ENCODE data around the gene MOB3B. TPM values are rescaled to one million over a fixed set of nuclear protein-coding genes. Genes with fewer than 3 reads are reported as not detected.

MOB3B gene
- total RNA-seq, 1 donor: under 0.01 TPM

DNA sequence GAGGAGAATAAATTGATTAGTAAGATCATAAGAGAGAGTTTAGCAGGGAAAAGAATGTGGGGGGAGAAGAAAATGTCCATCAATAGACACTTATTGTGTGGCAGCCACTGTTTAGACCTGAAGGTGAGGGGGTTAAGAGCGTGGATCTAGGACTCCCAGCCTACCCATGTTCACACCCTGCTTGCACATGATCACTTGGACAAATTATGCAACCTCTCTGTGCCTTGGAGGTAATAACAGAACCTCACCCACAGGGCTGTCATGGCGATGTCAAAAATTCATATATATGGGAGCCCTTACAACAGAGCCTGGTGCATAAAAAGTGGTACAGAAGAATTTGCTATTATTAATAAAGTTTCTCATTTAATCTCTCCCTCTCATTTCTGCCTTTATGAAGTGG lies 146.6 kb downstream of the MOB3B start:
- Histone ChIP-seq H3K4me2 (ENCODE audit: insufficient read depth, low read length) (no peak overlapping the region), H3K4me1 (ENCODE audit: insufficient read depth, low read length) (no peaks in the 10 kb centered on the region), H3K9me3 (ENCODE audit: low read depth, low read length) (no peaks in the 10 kb centered on the region), H3K4me3 (ENCODE audit: insufficient read depth, low read length) (no peak overlapping the region), H3K27me3 (ENCODE audit: insufficient read depth, low read length) (peaks cover 3% of the 10 kb centered on the region), H3K36me3 (ENCODE audit: insufficient read depth, low read length) (no peaks in the 10 kb centered on the region), H3K27ac (ENCODE audit: low read depth, low read length) (no peak overlapping the region), H3K79me2 (ENCODE audit: insufficient read depth, low read length) (no peaks in the 10 kb centered on the region), H2AFZ (ENCODE audit: low read length) (no peak overlapping the region), H4K20me1 (ENCODE audit: insufficient read depth, low read length) (no peaks in the 10 kb centered on the region)
- TF ChIP-seq, protein P1, sequence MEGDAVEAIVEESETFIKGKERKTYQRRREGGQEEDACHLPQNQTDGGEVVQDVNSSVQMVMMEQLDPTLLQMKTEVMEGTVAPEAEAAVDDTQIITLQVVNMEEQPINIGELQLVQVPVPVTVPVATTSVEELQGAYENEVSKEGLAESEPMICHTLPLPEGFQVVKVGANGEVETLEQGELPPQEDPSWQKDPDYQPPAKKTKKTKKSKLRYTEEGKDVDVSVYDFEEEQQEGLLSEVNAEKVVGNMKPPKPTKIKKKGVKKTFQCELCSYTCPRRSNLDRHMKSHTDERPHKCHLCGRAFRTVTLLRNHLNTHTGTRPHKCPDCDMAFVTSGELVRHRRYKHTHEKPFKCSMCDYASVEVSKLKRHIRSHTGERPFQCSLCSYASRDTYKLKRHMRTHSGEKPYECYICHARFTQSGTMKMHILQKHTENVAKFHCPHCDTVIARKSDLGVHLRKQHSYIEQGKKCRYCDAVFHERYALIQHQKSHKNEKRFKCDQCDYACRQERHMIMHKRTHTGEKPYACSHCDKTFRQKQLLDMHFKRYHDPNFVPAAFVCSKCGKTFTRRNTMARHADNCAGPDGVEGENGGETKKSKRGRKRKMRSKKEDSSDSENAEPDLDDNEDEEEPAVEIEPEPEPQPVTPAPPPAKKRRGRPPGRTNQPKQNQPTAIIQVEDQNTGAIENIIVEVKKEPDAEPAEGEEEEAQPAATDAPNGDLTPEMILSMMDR (IDR thresholded peaks at IDR 0.05; ENCODE audit: extremely low read depth, low read depth, low read length): no peak
- no peak for DNase-seq (ENCODE audit: insufficient read length, low spot score, missing footprints)

DNA sequence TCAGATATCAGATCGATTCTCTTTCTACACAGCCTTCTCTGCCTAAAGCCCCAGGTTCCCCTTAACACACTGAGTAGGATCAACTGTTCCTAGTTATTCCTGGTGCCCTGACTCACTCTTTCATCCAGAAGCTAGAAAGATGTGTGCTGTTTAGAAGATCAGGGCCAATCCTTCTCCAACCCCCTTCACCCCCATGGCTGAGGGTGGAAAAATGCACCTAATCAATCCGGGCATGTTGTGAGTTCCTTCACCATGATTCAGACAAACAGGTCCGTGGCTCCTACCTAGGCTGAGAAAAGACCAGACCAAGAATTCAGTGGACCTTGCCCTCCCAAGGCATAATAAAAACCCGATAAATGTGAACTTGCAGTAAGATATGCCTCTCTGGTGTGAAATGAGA lies 147.3 kb downstream of the MOB3B start:
- peaks cover 3% of the 10 kb centered on the region for H3K27me3 ChIP-seq (ENCODE audit: insufficient read depth, low read length)
- H3K4me1 ChIP-seq (ENCODE audit: insufficient read depth, low read length): no peaks in the 10 kb centered on the region
- H4K20me1 ChIP-seq (ENCODE audit: insufficient read depth, low read length): no peaks in the 10 kb centered on the region
- H3K4me2 ChIP-seq (ENCODE audit: insufficient read depth, low read length): no peak overlapping the region
- H3K27ac ChIP-seq (ENCODE audit: low read depth, low read length): no peak overlapping the region
- TF ChIP-seq, protein P1 (IDR thresholded peaks at IDR 0.05; ENCODE audit: extremely low read depth, low read depth, low read length): no peak
- no peaks in the 10 kb centered on the region for H3K79me2 ChIP-seq (ENCODE audit: insufficient read depth, low read length)
- H3K36me3 ChIP-seq (ENCODE audit: insufficient read depth, low read length): no peaks in the 10 kb centered on the region
- no peaks in the 10 kb centered on the region for H3K9me3 ChIP-seq (ENCODE audit: low read depth, low read length)
- H2AFZ ChIP-seq (ENCODE audit: low read length): no peak overlapping the region
- no peak overlapping the region for H3K4me3 ChIP-seq (ENCODE audit: insufficient read depth, low read length)
- no peak for DNase-seq (ENCODE audit: insufficient read length, low spot score, missing footprints)

DNA sequence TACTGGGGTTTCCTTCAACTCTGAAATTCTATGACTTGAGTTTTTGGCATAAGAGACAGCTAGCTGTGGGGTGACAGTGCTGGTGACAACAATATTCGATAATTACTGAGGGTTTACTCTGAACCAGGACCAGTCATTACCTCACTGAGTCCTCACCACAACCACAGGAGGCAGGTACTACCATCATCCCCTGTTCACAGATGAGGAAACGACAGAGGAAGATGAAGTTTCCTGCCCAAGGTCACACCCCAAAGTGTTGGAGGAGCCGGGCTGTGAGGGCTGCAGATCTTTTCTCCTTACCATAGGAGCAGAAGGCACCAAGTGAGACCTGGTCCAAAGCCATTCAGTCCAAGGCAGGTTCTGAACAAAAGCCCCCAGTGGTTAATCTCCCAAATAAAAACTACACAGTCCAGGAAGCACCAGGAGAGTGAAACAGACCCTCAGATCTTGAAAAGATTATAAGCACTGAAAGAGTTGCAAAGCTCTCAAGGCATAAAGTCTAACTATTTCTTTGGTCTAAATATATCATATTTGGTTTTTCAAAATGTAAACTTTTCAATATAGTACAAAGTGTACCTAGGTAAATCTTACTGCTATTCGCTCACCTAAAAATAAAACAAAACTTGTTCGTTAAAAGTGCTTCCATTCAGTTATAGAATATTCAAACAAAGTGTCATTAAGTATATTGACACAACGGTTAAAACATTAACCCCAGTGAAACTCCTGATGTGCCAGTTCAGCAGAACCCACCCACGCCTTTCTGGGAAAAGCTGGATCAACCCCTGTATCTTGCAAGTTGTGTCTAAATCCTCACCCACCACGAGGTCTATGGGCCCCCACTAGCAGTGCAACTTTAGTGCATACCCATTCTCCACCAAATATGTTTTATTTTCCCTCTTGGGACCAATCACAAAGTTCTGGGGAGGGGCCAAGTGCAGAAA lies 150.0 kb downstream of the MOB3B start:
- Histone ChIP-seq H3K27me3 (ENCODE audit: insufficient read depth, low read length) (no peaks in the 10 kb centered on the region), H3K79me2 (ENCODE audit: insufficient read depth, low read length) (no peaks in the 10 kb centered on the region), H3K36me3 (ENCODE audit: insufficient read depth, low read length) (no peaks in the 10 kb centered on the region), H3K4me2 (ENCODE audit: insufficient read depth, low read length) (no peak overlapping the region), H3K27ac (ENCODE audit: low read depth, low read length) (no peak overlapping the region), H2AFZ (ENCODE audit: low read length) (no peak overlapping the region), H3K4me3 (ENCODE audit: insufficient read depth, low read length) (no peak overlapping the region), H3K4me1 (ENCODE audit: insufficient read depth, low read length) (no peaks in the 10 kb centered on the region), H4K20me1 (ENCODE audit: insufficient read depth, low read length) (no peaks in the 10 kb centered on the region), H3K9me3 (ENCODE audit: low read depth, low read length) (no peaks in the 10 kb centered on the region)
- TF ChIP-seq, protein P1 (IDR thresholded peaks at IDR 0.05; ENCODE audit: extremely low read depth, low read depth, low read length): no peak
- no peak for DNase-seq (ENCODE audit: insufficient read length, low spot score, missing footprints)

DNA sequence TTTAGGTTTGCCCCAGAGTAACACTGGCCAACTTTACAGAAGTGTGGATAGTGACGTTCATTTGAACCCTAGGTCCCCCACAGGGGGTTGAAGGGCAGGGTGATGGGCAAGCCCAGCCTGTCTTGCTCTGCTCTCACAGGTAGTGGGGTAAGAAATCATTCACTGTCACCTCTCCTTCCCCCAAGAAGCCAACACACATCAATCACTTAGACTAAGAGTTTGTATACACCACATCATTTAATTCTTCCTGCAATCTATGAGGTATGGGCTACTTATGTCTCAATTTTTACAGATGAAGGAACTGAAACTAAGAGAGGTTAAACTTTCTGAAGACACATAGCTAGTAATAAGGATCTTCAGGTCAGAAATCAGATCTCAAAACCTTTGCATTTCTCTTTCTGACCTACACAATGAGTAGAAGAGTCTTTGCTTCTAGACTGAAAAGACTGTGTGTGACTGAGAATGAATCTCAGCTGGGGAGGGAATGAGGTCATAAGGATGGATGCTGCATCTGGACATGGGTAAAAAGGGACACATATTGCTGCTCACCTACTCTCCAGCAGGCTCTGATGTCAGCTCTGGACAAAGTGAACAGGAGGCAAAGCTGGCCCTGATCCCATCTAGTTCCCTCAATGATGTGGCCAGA lies 151.7 kb downstream of the MOB3B start:
- H3K36me3 ChIP-seq (ENCODE audit: insufficient read depth, low read length): no peaks in the 10 kb centered on the region
- no peaks in the 10 kb centered on the region for H3K27me3 ChIP-seq (ENCODE audit: insufficient read depth, low read length)
- no peak overlapping the region for H3K4me3 ChIP-seq (ENCODE audit: insufficient read depth, low read length)
- H3K9me3 ChIP-seq (ENCODE audit: low read depth, low read length): no peaks in the 10 kb centered on the region
- peak; percentile 34 for DNase-seq (ENCODE audit: insufficient read length, low spot score, missing footprints)
- H4K20me1 ChIP-seq (ENCODE audit: insufficient read depth, low read length): no peaks in the 10 kb centered on the region
- H3K4me2 ChIP-seq (ENCODE audit: insufficient read depth, low read length): no peak overlapping the region
- no peaks in the 10 kb centered on the region for H3K4me1 ChIP-seq (ENCODE audit: insufficient read depth, low read length)
- H2AFZ ChIP-seq (ENCODE audit: low read length): no peak overlapping the region
- TF ChIP-seq, protein P1 (IDR thresholded peaks at IDR 0.05; ENCODE audit: extremely low read depth, low read depth, low read length): no peak
- no peaks in the 10 kb centered on the region for H3K79me2 ChIP-seq (ENCODE audit: insufficient read depth, low read length)
- H3K27ac ChIP-seq (ENCODE audit: low read depth, low read length): no peak overlapping the region

Measured in osteoblast (primary cell).